HG03558 (cell line): ENCODE data around the gene PTCRA.

Source experiments
- ATAC-seq: cut with Tn5 transposase; IDR thresholded peaks from one replicate; pipeline ENCODE4 v1.9.1; 2021; ENCODE audit warnings: moderate number of reproducible peaks; ENCODE audit not compliant: unreplicated experiment; ENCODE audit errors: extremely low read depth

The PTCRA gene

GRCh38 chr6:42968783-42969182 lies 52.9 kb downstream of the PTCRA start:
- no peak for ATAC-seq

GRCh38 chr6:42969431-42969830 lies 53.6 kb downstream of the PTCRA start:
- no peak for ATAC-seq

DNA sequence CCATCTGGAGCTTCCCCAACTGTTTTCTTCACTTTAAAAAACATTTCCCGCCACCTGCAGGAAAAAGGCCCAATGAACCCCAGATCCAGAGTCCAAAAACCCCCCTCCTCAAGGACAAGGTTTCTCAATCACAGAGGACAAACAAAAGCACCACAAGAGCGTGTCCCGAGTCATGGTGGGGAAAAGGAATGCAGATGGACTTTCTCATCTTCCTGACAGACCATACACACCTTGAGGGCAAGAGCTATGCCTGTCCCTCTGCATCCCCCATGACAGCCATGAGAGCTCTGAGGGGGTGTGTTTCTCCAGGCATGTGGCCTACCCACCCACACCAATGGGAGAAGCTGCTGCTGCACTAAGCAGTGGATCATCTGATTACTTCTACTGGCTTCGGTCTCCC lies 54.1 kb downstream of the PTCRA start:
- ATAC-seq, result no peak

GRCh38 chr6:42970871-42971612 lies 55.2 kb downstream of the PTCRA start:
- ATAC-seq, result no peak

- no peak for ATAC-seq
These were observed 56.0 kb downstream of the PTCRA start for GRCh38 chr6:42971746-42972327.

DNA sequence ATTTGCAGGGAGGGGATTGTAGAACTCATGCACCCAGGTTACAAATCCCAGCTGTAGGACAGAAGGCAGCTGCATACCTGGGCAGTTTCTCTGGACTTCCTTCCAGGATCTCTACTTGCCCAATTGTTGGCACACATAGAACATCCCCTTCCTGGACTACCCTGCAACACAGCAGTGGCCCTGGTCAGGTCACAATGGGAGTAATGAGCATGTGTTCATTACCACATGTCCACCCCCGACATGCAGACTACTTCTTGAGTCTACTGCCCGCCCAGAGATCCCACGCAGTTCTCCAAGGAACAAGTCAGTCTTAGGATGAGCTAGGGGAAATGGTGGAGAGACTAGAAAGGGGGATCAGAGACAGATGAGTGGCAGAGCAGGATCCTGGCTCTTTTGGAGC lies 58.1 kb downstream of the PTCRA start:
- ATAC-seq, result no peak

- no peak for ATAC-seq
These were observed 59.2 kb downstream of the PTCRA start for GRCh38 chr6:42974919-42975505.
